Calu3 (cell line): ENCODE data around the gene CDC26. TPM values are rescaled to one million over a fixed set of nuclear protein-coding genes. Genes with fewer than 3 reads are reported as not detected.

Experiments used
- Bru-seq: library from RNA; stranded (reverse); fragments of 400-500 nt; gene quantifications from one replicate; lab custom pipeline; 2021; lab: Mats Ljungman, UMichigan
- BruChase-seq, 2 experiments: library from RNA; stranded (reverse); fragments of 400-500 nt; gene quantifications; one replicate each; lab custom pipeline; 2021; lab: Mats Ljungman, UMichigan
- BruUV-seq: library from RNA; stranded (reverse); fragments of 400-500 nt; replicated peaks from 2 replicates; lab custom pipeline; 2021; lab: Mats Ljungman, UMichigan
- CTCF ChIA-PET: fragments of 300-600 bp; sonication (Branson Sonifier 250); formaldehyde crosslinking; loops from one replicate; lab custom pipeline; 2022; ENCODE audit warnings: antibody characterized with exemption; lab: Charles Lee
- DNase-seq: peaks from one replicate; pipeline ENCODE4 v3.0.0; 2022
- H3K27ac Mint-ChIP-seq: one replicate; pipeline ENCODE4 v1.8.0; 2022; ENCODE audit warnings: mixed read lengths; ENCODE audit not compliant: unreplicated experiment
- H3K27me3 Mint-ChIP-seq: one replicate; pipeline ENCODE4 v1.8.0; 2022; ENCODE audit warnings: mixed read lengths; ENCODE audit not compliant: unreplicated experiment
- H3K36me3 Mint-ChIP-seq: one replicate; pipeline ENCODE4 v1.8.0; 2022; ENCODE audit warnings: mild to moderate bottlenecking, moderate library complexity, mixed read lengths; ENCODE audit not compliant: insufficient read depth, unreplicated experiment
- H3K4me1 Mint-ChIP-seq: one replicate; pipeline ENCODE4 v1.8.0; 2022; ENCODE audit warnings: mild to moderate bottlenecking, low read depth, mixed read lengths; ENCODE audit not compliant: unreplicated experiment
- H3K4me3 Mint-ChIP-seq: one replicate; pipeline ENCODE4 v1.8.0; 2022; ENCODE audit warnings: mild to moderate bottlenecking, low read depth, moderate library complexity, mixed read lengths; ENCODE audit not compliant: unreplicated experiment
- H3K9me3 Mint-ChIP-seq: one replicate; pipeline ENCODE4 v1.8.0; 2022; ENCODE audit warnings: low read depth, mixed read lengths; ENCODE audit not compliant: unreplicated experiment
- intact Hi-C: fragments of 100-400 bp; cut with micrococcal nuclease; formaldehyde crosslinking; loops from one replicate; pipeline ENCODE4 v1.10.0; 2022; ENCODE audit not compliant: unreplicated experiment
- long read RNA-seq: library from polyadenylated mRNA; stranded (forward); transcript quantifications from one replicate; pipeline ENCODE4 v2.0.0, GENCODE V29; 2022
- total RNA-seq: library from RNA; stranded (reverse); gene quantifications from 2 replicates; pipeline ENCODE4 v1.2.3, GENCODE V29; 2022
- TF ChIP-seq, protein P1 (sequence below): fragments of 200-600 bp; IDR thresholded peaks from one replicate; pipeline ENCODE4 v1.8.0; 2022; ENCODE audit warnings: antibody characterized with exemption; ENCODE audit not compliant: unreplicated experiment

The CDC26 gene
- total RNA-seq = 20.5 and 21.3 TPM in 2 replicates
- percentile 66 among the genes with signal in this experiment for Bru-seq, nascent RNA
- percentile 72 among the genes with signal in this experiment for BruChase-seq, experiment 1, labeled RNA remaining after a 6-hour chase
- percentile 61 among the genes with signal in this experiment for BruChase-seq, experiment 2, labeled RNA remaining after a 2-hour chase
- long read RNA-seq, transcript CDC26-201 (4 exons, 872 nt) = major isoform, 41 of 52 reads
- long read RNA-seq, partial matches to known transcripts = 1 of 52 reads
- long read RNA-seq, other reads (novel, unspliced or antisense) = 10 of 52 reads

DNA sequence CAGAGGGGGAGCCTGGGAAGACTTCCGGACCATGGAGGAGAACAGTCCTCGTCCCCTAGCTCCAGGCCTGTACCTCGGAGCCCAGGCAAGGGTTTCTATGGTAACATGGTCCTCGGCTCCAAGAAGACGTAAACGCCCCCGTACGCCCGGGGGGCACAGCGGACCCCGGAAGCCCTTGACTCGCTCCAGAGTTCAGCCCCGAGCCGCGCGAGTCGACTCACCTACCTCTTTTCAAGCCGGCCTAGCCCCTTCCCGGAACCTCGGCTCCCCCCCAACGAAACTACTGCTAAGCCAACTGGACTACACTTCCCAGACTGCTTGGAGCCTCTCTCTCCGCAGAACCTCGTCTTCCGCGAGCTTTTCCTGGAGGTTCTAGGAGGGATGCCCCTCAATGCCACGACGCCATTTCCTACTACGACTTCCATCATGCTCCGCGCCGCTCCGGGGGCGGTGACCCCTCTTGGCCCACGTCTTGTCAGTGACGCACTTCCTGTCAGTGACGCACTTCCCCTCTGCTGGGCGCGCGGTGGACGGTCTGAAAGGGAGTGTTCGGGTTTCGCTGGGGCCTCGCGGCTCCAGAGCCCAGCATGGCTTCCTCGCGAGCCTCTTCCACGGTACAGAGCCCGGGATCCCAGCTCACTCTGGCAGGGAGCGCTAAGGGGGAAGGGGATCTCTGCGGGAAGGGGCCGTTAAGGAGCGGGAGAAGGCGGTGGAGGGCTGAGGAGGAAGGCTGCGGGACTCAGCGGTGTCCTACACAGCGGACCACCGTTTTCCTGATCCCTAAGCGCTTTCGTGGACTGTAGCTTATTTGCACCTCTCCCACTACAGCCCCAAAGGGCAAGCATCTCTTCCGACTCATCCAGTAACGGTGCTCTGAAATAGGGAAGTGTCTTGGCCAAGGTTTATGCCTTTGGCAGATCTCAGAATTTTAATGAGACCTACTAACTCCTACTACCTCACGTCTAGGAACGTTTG is at the start of gene CDC26, which contains the start of gene PRPF4:
Gene CDC26 (minus strand): TSS at position 416 of the 975 bp plus-strand sequence. CDS start 3,065 bp downstream, outside the sequence.
Gene PRPF4 (plus strand): TSS at position 502 of the 975 bp plus-strand sequence. CDS start 86 bp downstream, at position 588.
- Mint-ChIP-seq H3K27ac (no peak within 1 kb of the TSS), H3K4me3 (no peak within 1 kb of the TSS), H3K27me3 (no peaks in the 10 kb centered on the region), H3K4me1 (no peaks in the 10 kb centered on the region), H3K36me3 (peaks cover 14% of the 10 kb centered on the region), H3K9me3 (no peaks in the 10 kb centered on the region)
- TF ChIP-seq, protein P1, sequence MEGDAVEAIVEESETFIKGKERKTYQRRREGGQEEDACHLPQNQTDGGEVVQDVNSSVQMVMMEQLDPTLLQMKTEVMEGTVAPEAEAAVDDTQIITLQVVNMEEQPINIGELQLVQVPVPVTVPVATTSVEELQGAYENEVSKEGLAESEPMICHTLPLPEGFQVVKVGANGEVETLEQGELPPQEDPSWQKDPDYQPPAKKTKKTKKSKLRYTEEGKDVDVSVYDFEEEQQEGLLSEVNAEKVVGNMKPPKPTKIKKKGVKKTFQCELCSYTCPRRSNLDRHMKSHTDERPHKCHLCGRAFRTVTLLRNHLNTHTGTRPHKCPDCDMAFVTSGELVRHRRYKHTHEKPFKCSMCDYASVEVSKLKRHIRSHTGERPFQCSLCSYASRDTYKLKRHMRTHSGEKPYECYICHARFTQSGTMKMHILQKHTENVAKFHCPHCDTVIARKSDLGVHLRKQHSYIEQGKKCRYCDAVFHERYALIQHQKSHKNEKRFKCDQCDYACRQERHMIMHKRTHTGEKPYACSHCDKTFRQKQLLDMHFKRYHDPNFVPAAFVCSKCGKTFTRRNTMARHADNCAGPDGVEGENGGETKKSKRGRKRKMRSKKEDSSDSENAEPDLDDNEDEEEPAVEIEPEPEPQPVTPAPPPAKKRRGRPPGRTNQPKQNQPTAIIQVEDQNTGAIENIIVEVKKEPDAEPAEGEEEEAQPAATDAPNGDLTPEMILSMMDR = no peak
- TSS peak; percentile 68 for BruUV-seq
- DNase-seq = peak; percentile 93
- CTCF ChIA-PET = interaction anchor here (0.6 to 1.8 kb wide), 5 partner anchors 56 to 1224 kb away, joined by 3 to 11 read pairs (median 3); no protein-coding TSS in a partner anchor
- intact Hi-C loops = loop anchor here (10.0 kb wide), 1 partner anchor 309 kb away; no protein-coding TSS in a partner anchor

DNA sequence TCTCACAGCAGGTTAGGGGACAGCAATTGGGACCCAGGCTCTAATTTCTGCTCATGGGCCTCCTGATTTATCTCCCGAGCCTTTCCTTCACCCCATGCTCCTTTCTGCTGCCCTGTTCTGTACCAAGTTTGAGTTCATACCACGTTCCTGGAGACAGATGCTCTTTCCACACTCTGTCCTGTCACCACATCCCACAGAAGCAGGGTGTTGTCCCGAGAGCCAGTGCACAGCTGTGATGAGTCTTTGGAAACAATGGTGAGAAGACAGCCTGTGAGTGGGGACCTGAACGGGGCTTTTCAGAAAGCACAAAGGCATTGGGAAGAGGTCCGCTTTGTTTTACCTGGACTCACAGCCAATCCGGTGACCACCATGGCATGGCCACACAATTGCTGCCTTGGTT is 47.3 kb upstream of the CDC26 start:
- CTCF ChIA-PET = no interaction called here
- Mint-ChIP-seq H3K27ac (no peak overlapping the region), H3K4me1 (no peaks in the 10 kb centered on the region), H3K9me3 (no peaks in the 10 kb centered on the region), H3K36me3 (no peaks in the 10 kb centered on the region), H3K27me3 (no peaks in the 10 kb centered on the region), H3K4me3 (no peak overlapping the region)
- TF ChIP-seq, protein P1 = no peak
- no peak for DNase-seq
- intact Hi-C loops = no loop called here
- BruUV-seq = no TSS peak

DNA sequence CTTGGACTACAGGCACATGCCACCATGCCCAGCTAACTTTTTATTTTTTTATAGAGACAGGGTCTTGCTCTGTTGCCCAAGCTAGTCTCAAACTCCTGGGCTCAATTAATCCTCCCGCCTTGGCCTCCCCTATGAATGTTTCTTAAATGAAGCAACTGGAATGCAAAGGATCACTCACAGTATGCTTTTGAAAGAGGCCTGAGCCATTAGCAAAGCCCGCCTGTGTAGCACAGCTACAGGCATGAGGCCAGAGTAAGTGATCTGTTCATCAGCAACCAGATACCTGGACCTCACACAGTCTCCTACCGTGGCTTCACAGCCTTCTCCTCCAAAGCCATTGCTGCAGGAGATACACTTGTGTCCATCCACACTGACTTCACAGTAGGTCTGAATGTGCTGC is 44.7 kb upstream of the CDC26 start:
- CTCF ChIA-PET = no interaction called here
- no peak overlapping the region for H3K27ac Mint-ChIP-seq
- BruUV-seq = no TSS peak

DNA sequence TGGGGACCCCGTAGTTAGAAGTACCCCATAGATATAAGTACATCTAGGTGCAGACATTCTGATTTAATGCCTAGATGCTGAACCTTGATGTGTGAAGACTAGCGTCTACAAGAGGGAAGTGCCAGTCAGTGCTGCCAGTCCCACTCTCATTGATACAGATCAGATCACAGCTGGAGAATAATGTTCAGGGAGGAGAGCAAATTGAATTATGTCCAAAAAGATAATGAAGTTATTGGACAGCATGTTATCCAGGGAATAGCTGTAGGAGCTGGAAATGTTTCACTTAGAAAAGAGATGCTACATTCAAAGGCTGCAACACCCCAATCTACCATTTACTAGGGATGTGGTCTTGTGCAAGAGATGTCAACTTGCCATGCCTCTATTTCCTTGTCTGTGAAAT is 43.7 kb upstream of the CDC26 start:
- Mint-ChIP-seq H3K27me3 (no peaks in the 10 kb centered on the region), H3K9me3 (no peaks in the 10 kb centered on the region), H3K4me1 (no peaks in the 10 kb centered on the region), H3K4me3 (no peak overlapping the region), H3K36me3 (no peaks in the 10 kb centered on the region), H3K27ac (no peak overlapping the region)
- intact Hi-C loops = no loop called here
- BruUV-seq = no TSS peak
- no peak for DNase-seq
- TF ChIP-seq, protein P1 = no peak
- CTCF ChIA-PET = no interaction called here

More for the DNA sequence above, 44.7 kb upstream of the CDC26 start:
- H3K36me3 Mint-ChIP-seq = no peaks in the 10 kb centered on the region
- H3K4me3 Mint-ChIP-seq = no peak overlapping the region
- intact Hi-C loops = no loop called here
- H3K27me3 Mint-ChIP-seq = no peaks in the 10 kb centered on the region
- no peaks in the 10 kb centered on the region for H3K4me1 Mint-ChIP-seq
- TF ChIP-seq, protein P1 = no peak
- DNase-seq = no peak
- no peaks in the 10 kb centered on the region for H3K9me3 Mint-ChIP-seq
